K562 (cell line): ENCODE data around the gene MPZL1.

ENCODE experiments used
- CREB1 ChIP-seq, 2 experiments: sonication (generic) in 1 of 2; formaldehyde crosslinking in 1 of 2; IDR thresholded peaks; 2 replicates each; pipeline versions ENCODE4 v1.6.1 to v1.8.0; 2012 to 2022; ENCODE audit warnings: inconsistent platforms in 1 of 2, mild to moderate bottlenecking in 1 of 2, missing genetic modification reagents in 1 of 2, moderate library complexity in 1 of 2
- EGR1 ChIP-seq: fragments of 450-650 bp; conservative IDR thresholded peaks from 2 replicates; pipeline ENCODE4 v1.6.1; 2017; ENCODE audit warnings: mild to moderate bottlenecking
- EHMT2 ChIP-seq: fragments of 450-650 bp; IDR thresholded peaks from 2 replicates; pipeline ENCODE4 v1.6.1; 2018; ENCODE audit warnings: antibody characterized with exemption
- ESRRA ChIP-seq: fragments of 450-650 bp; IDR thresholded peaks from 2 replicates; pipeline ENCODE4 v1.6.1; 2014; ENCODE audit warnings: low read depth, mild to moderate bottlenecking, moderate library complexity, borderline replicate concordance
- FOXA1 ChIP-seq: fragments of 450-650 bp; IDR thresholded peaks from 2 replicates; pipeline ENCODE4 v1.6.1; 2016; ENCODE audit warnings: mild to moderate bottlenecking, borderline replicate concordance
- FOXP4 ChIP-seq: sonication (generic); formaldehyde crosslinking; IDR thresholded peaks from 2 replicates; pipeline ENCODE4 v1.8.0; 2022; ENCODE audit warnings: mild to moderate bottlenecking, missing genetic modification reagents, borderline replicate concordance
- GATAD2B ChIP-seq: fragments of 450-650 bp; IDR thresholded peaks from 2 replicates; pipeline ENCODE4 v1.6.1; 2017; ENCODE audit warnings: mild to moderate bottlenecking, borderline replicate concordance
- MEF2D ChIP-seq: conservative IDR thresholded peaks from 2 replicates; pipeline ENCODE4 v1.6.1; 2016; ENCODE audit warnings: low read depth, missing genetic modification characterization, missing compliant biosample characterization
- POLR2A ChIP-seq: fragments of 450-650 bp; conservative IDR thresholded peaks from 2 replicates; pipeline ENCODE4 v1.6.1; 2016
- SMC3 ChIP-seq: conservative IDR thresholded peaks from 2 replicates; pipeline ENCODE4 v1.6.1; 2011; ENCODE audit warnings: low read depth, low read length, improper control_type of control experiment; ENCODE audit not compliant: insufficient read depth
- ZBTB1 ChIP-seq: sonication (generic); formaldehyde crosslinking; IDR thresholded peaks from 2 replicates; pipeline ENCODE4 v1.8.1; 2023; ENCODE audit warnings: missing genetic modification reagents, low read depth, mild to moderate bottlenecking, borderline replicate concordance
- TF ChIP-seq, protein P1 (sequence below), 3 experiments: IDR thresholded peaks in 2 of 3; conservative IDR thresholded peaks in 1 of 3; 2 replicates each; pipeline ENCODE4 v1.5.1; 2011 to 2012; ENCODE audit warnings: low read length in 3 of 3, mild to moderate bottlenecking in 3 of 3, control low read depth in 2 of 3, improper control_type of control experiment in 1 of 3, inconsistent platforms in 1 of 3, low read depth in 1 of 3, mixed read lengths in 1 of 3, moderate library complexity in 1 of 3; ENCODE audit not compliant: insufficient read depth in 2 of 3

- TF ChIP-seq ESRRA (peak; percentile 39; the same call in 1 of the 2 replicates), ZBTB1 (CRISPR knock-in tag) (no peak), EHMT2 (no peak), FOXP4 (CRISPR knock-in tag) (no peak), EGR1 (no peak), SMC3 (no peak), GATAD2B (no peak), CREB1 (IDR thresholded peaks at IDR 0.05) (no peak), CREB1 (CRISPR knock-in tag; IDR thresholded peaks at IDR 0.05) (no peak), FOXA1 (no peak), MEF2D (no peak), POLR2A (no peak)
- TF ChIP-seq, protein P1, sequence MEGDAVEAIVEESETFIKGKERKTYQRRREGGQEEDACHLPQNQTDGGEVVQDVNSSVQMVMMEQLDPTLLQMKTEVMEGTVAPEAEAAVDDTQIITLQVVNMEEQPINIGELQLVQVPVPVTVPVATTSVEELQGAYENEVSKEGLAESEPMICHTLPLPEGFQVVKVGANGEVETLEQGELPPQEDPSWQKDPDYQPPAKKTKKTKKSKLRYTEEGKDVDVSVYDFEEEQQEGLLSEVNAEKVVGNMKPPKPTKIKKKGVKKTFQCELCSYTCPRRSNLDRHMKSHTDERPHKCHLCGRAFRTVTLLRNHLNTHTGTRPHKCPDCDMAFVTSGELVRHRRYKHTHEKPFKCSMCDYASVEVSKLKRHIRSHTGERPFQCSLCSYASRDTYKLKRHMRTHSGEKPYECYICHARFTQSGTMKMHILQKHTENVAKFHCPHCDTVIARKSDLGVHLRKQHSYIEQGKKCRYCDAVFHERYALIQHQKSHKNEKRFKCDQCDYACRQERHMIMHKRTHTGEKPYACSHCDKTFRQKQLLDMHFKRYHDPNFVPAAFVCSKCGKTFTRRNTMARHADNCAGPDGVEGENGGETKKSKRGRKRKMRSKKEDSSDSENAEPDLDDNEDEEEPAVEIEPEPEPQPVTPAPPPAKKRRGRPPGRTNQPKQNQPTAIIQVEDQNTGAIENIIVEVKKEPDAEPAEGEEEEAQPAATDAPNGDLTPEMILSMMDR (IDR thresholded peaks at IDR 0.05 in 2 of 3, conservative IDR thresholded peaks at IDR 0.05 in 1 of 3; ENCODE audit: insufficient read depth in 2 of 3, low read depth in 1 of 3, low read length in 3 of 3) = no peak
Observed at GRCh38 chr1:167825419-167826079, 103.8 kb downstream of the MPZL1 start.
